B cell (primary cell): ENCODE results near the gene PRXL2A. TPM values are rescaled to one million over a fixed set of nuclear protein-coding genes. Genes with fewer than 3 reads are reported as not detected.

Experiments
- ATAC-seq: fragments of 200-7000 bp; cut with Tn5 transposase; one replicate; pipeline ENCODE4 v1.10.0; 2021; ENCODE audit warnings: low read depth, mild to moderate bottlenecking, moderate number of reproducible peaks, moderate library complexity
- CTCF ChIA-PET: fragments of 350-600 bp; sonication (Branson Sonifier 250); formaldehyde crosslinking; loops from one replicate; lab custom pipeline; 2021; ENCODE audit warnings: antibody characterized with exemption, inconsistent platforms; lab: Charles Lee
- POLR2A ChIA-PET: fragments of 350-600 bp; sonication (Branson Sonifier 250); formaldehyde crosslinking; loops from one replicate; lab custom pipeline; 2021; ENCODE audit warnings: antibody characterized with exemption; lab: Charles Lee
- DNase-seq: peaks from one replicate; pipeline ENCODE4 v3.0.0; 2013
- H2AFZ ChIP-seq: 2 replicates; pipeline ENCODE4 v1.6.1; 2012; ENCODE audit warnings: mild to moderate bottlenecking, low read depth, low read length; ENCODE audit not compliant: insufficient read depth, poor library complexity, severe bottlenecking
- H3K27ac ChIP-seq, 2 donors: 1 replicate in 1 of 2; 2 replicates in 1 of 2; pipeline ENCODE4 v1.5.1; 2012 to 2013; ENCODE audit warnings: low read length in 2 of 2, mild to moderate bottlenecking in 2 of 2, moderate library complexity in 1 of 2
- H3K27me3 ChIP-seq, 4 experiments: fragments of 200-600 bp in 1 of 4; sonication (generic) in 1 of 4; replicated peaks in 1 of 4; 1 replicate in 2 of 4; 2 replicates in 2 of 4; pipeline versions ENCODE4 v1.6.1 to v1.7.0; 2013 to 2016; ENCODE audit warnings: low read length in 3 of 4, mild to moderate bottlenecking in 2 of 4, mixed read lengths in 1 of 4, moderate library complexity in 1 of 4; ENCODE audit not compliant: insufficient read depth in 4 of 4, control insufficient read depth in 3 of 4; ENCODE audit errors: control extremely low read depth in 1 of 4
- H3K36me3 ChIP-seq, 2 experiments: replicated peaks in 1 of 2; 1 replicate in 1 of 2; 2 replicates in 1 of 2; pipeline versions ENCODE4 v1.6.1 to v1.7.1; 2013; ENCODE audit warnings: low read length in 1 of 2; ENCODE audit not compliant: insufficient read depth in 2 of 2, control insufficient read depth in 1 of 2; ENCODE audit errors: control extremely low read depth in 1 of 2, extremely low read depth in 1 of 2
- H3K4me1 ChIP-seq, 2 donors: fragments of 200-600 bp in 1 of 2; sonication (generic) in 1 of 2; 1 replicate in 1 of 2; 2 replicates in 1 of 2; pipeline versions ENCODE4 v1.5.1 to v1.6.1; 2013 to 2017; ENCODE audit warnings: low read length in 2 of 2; ENCODE audit not compliant: control insufficient read depth in 2 of 2, insufficient read depth in 2 of 2
- H3K4me2 ChIP-seq: replicated peaks from 2 replicates; pipeline ENCODE3; 2012; ENCODE audit warnings: mild to moderate bottlenecking, low read depth, low read length; ENCODE audit not compliant: poor library complexity, severe bottlenecking
- H3K4me3 ChIP-seq, 5 experiments: fragments of 200-600 bp in 1 of 5; sonication (generic) in 1 of 5; 1 replicate in 3 of 5; 2 replicates in 2 of 5; pipeline versions ENCODE4 v1.5.1 to v1.7.0; 2011 to 2016; ENCODE audit warnings: low read length in 4 of 5, mild to moderate bottlenecking in 4 of 5, low read depth in 2 of 5, control low read depth in 1 of 5, moderate library complexity in 1 of 5; ENCODE audit not compliant: insufficient read depth in 1 of 5; ENCODE audit errors: control extremely low read depth in 1 of 5, extremely low read depth in 1 of 5
- H3K79me2 ChIP-seq: fragments of 200-600 bp; sonication (generic); one replicate; pipeline ENCODE4 v1.6.0; 2016; ENCODE audit warnings: low read length; ENCODE audit not compliant: control insufficient read depth, insufficient read depth
- H3K9ac ChIP-seq: fragments of 200-600 bp; sonication (generic); 2 replicates; pipeline ENCODE4 v1.6.1; 2017; ENCODE audit warnings: mild to moderate bottlenecking, low read length, moderate library complexity
- H3K9me3 ChIP-seq, 3 donors: one replicate each; pipeline versions ENCODE4 v1.6.1 to v1.7.1; 2013; ENCODE audit warnings: low read length in 2 of 3; ENCODE audit not compliant: control insufficient read depth in 2 of 3, insufficient read depth in 1 of 3; ENCODE audit errors: control extremely low read depth in 1 of 3
- H4K20me1 ChIP-seq: 2 replicates; pipeline ENCODE4 v1.6.0; 2012; ENCODE audit warnings: mild to moderate bottlenecking, low read length; ENCODE audit not compliant: insufficient read depth, control insufficient read depth, poor library complexity, severe bottlenecking
- H3K27ac Mint-ChIP-seq: one replicate; pipeline ENCODE4 v1.8.0; 2021; ENCODE audit warnings: mixed read lengths
- H3K27me3 Mint-ChIP-seq: one replicate; pipeline ENCODE4 v1.8.0; 2021; ENCODE audit warnings: mixed read lengths
- H3K4me1 Mint-ChIP-seq: one replicate; pipeline ENCODE4 v1.8.0; 2021; ENCODE audit warnings: mixed read lengths
- H3K4me3 Mint-ChIP-seq: one replicate; pipeline ENCODE4 v1.8.0; 2021; ENCODE audit warnings: mixed read lengths
- H3K9me3 Mint-ChIP-seq: one replicate; pipeline ENCODE4 v1.8.0; 2022; ENCODE audit warnings: mixed read lengths; ENCODE audit not compliant: insufficient read depth
- CTCF ChIP-seq: fragments of 200-600 bp; IDR thresholded peaks from one replicate; pipeline ENCODE4 v1.8.0; 2022; ENCODE audit warnings: antibody characterized with exemption, mild to moderate bottlenecking
- EZH2 ChIP-seq: IDR thresholded peaks from 2 replicates; pipeline ENCODE4 v1.6.1; 2012; ENCODE audit warnings: borderline replicate concordance, low read depth, mild to moderate bottlenecking, moderate library complexity, low read length; ENCODE audit not compliant: insufficient read depth, poor library complexity, severe bottlenecking
- WGBS: methylation state at CpG from one replicate; pipeline ENCODE4 v1.1.5; 2013; ENCODE audit warnings: missing lambda C conversion rate; ENCODE audit not compliant: insufficient coverage; 5-methylcytosine and 5-hydroxymethylcytosine counted together
- intact Hi-C: fragments of 100-400 bp; cut with micrococcal nuclease; formaldehyde crosslinking; loops from one replicate; pipeline ENCODE4 v1.10.0; 2022
- polyA plus RNA-seq: library from polyadenylated mRNA; depleted of rRNA; stranded (reverse); fragments of >200 nt; gene quantifications from 2 replicates; pipeline ENCODE4 v1.2.3, GENCODE V29; 2012
- total RNA-seq, 2 donors: library from RNA; stranded (reverse); fragments of 120-200 nt in 1 of 2; gene quantifications; 1 replicate in 1 of 2; 2 replicates in 1 of 2; pipeline versions ENCODE4 v1.2.3 to v1.2.4, GENCODE V29; 2013 to 2022

Gene PRXL2A
- total and polyA plus RNA-seq, 2 donors (not counting 1 experiment from before 2014, with no cell fraction given) = 2.8 to 9.4 TPM

- CTCF ChIA-PET = interaction anchor here (0.6 kb wide), 1 partner anchor 125 kb away, joined by 4 read pairs; no protein-coding TSS in a partner anchor
- no peak for ATAC-seq
- no peak overlapping the region for H3K27ac ChIP-seq
- H3K4me3 Mint-ChIP-seq = no peak overlapping the region
- no peaks in the 10 kb centered on the region for H3K79me2 ChIP-seq
- no peak overlapping the region for H3K9ac ChIP-seq
- no peaks in the 10 kb centered on the region for H3K27me3 Mint-ChIP-seq
- H3K4me2 ChIP-seq = no peak overlapping the region
- TF ChIP-seq CTCF = no peak
- TF ChIP-seq EZH2 = no peak
- H3K27me3 ChIP-seq = no peaks in the 10 kb centered on the region
- H3K4me1 ChIP-seq = no peaks in the 10 kb centered on the region
- no peaks in the 10 kb centered on the region for H3K36me3 ChIP-seq
- H3K9me3 ChIP-seq = no peaks in the 10 kb centered on the region
- no peaks in the 10 kb centered on the region for H3K4me1 Mint-ChIP-seq
- intact Hi-C loops = no loop called here
- H2AFZ ChIP-seq = no peak overlapping the region
- no peak overlapping the region for H3K4me3 ChIP-seq
- H3K27ac Mint-ChIP-seq = no peak overlapping the region
- 67% methylated on average over 6 of the region's 8 CpGs for WGBS
- POLR2A ChIA-PET = no interaction called here
- no peaks in the 10 kb centered on the region for H4K20me1 ChIP-seq
- H3K9me3 Mint-ChIP-seq = no peaks in the 10 kb centered on the region
- DNase-seq = no peak
These were observed 8.1 kb upstream of the PRXL2A start for GRCh38 chr10:80400136-80400804.

GRCh38 chr10:80405035-80405434 is 3.3 kb upstream of the PRXL2A start:
- no peak overlapping the region for H2AFZ ChIP-seq
- WGBS = no CpG with 5 or more reads among the region's 1 CpG
- H3K27ac Mint-ChIP-seq = no peak overlapping the region
- ChIA-PET POLR2A (no interaction called here), CTCF (interaction anchor here (0.9 to 3.7 kb wide), 2 partner anchors 22 to 100 kb away, joined by 4 to 28 read pairs; no protein-coding TSS in a partner anchor)
- no peaks in the 10 kb centered on the region for H4K20me1 ChIP-seq
- intact Hi-C loops = no loop called here
- no peak overlapping the region for H3K27ac ChIP-seq
- TF ChIP-seq EZH2 (no peak), CTCF (no peak)
- no peak for ATAC-seq
- peaks cover 5% of the 10 kb centered on the region for H3K27me3 Mint-ChIP-seq
- no peaks in the 10 kb centered on the region for H3K9me3 Mint-ChIP-seq
- H3K9ac ChIP-seq = no peak overlapping the region
- DNase-seq = no peak
- no peak overlapping the region for H3K4me3 Mint-ChIP-seq
- no peak overlapping the region for H3K4me2 ChIP-seq
- H3K9me3 ChIP-seq = peaks cover 0 to 5% (median 0%) of the 10 kb centered on the region in 3 donors
- peaks cover 6 to 15% of the 10 kb centered on the region in 2 donors for H3K4me1 ChIP-seq
- H3K27me3 ChIP-seq = no peaks in the 10 kb centered on the region
- no peaks in the 10 kb centered on the region for H3K36me3 ChIP-seq
- no peaks in the 10 kb centered on the region for H3K79me2 ChIP-seq
- H3K4me1 Mint-ChIP-seq = peaks cover 11% of the 10 kb centered on the region
- no peak overlapping the region for H3K4me3 ChIP-seq
